ENCODE measurements around the gene FMNL2.
"Not testable (repeated sequence)": the region's sequence is repeated elsewhere in the genome, so short reads cannot be mapped to it uniquely, and the experiment has no call there.

The FMNL2 gene

GRCh38 chr2:152386266-152386665, 51.3 kb downstream of the FMNL2 start:
- TF ChIP-seq POLR2AphosphoS5 (IDR thresholded peaks at IDR 0.05; ENCODE audit: borderline replicate concordance, low read depth, low read length) (no peak), FOXP2 (optimal IDR thresholded peaks at IDR 0.05; ENCODE audit: control extremely low read depth, extremely low read length, insufficient read depth) (no peak), EZH2 (IDR thresholded peaks at IDR 0.05) (no peak)
- H3K36me3 ChIP-seq (ENCODE audit: insufficient read depth, low read length) = no peaks in the 10 kb centered on the region
- no peak overlapping the region for H3K4me3 ChIP-seq
- DNase-seq (ENCODE audit: low read depth, low spot score) = no peak
- no peaks in the 10 kb centered on the region for H3K9me3 ChIP-seq (ENCODE audit: low read depth, low read length)
- H3K27ac ChIP-seq = no peak overlapping the region
- H3K9ac ChIP-seq (ENCODE audit: insufficient read length) = no peak overlapping the region

GRCh38 chr2:152387041-152387440, 52.1 kb downstream of the FMNL2 start:
- TF ChIP-seq FOXP2 (optimal IDR thresholded peaks at IDR 0.05; ENCODE audit: control extremely low read depth, extremely low read length, insufficient read depth) (no peak), EZH2 (IDR thresholded peaks at IDR 0.05) (no peak), POLR2AphosphoS5 (IDR thresholded peaks at IDR 0.05; ENCODE audit: borderline replicate concordance, low read depth, low read length) (no peak)
- H3K9me3 ChIP-seq (ENCODE audit: low read depth, low read length) = no peaks in the 10 kb centered on the region
- no peak overlapping the region for H3K4me3 ChIP-seq
- no peak overlapping the region for H3K9ac ChIP-seq (ENCODE audit: insufficient read length)
- no peak for DNase-seq (ENCODE audit: low read depth, low spot score)
- no peak overlapping the region for H3K27ac ChIP-seq
- no peaks in the 10 kb centered on the region for H3K36me3 ChIP-seq (ENCODE audit: insufficient read depth, low read length)

GRCh38 chr2:152388269-152388668, 53.3 kb downstream of the FMNL2 start:
- H3K36me3 ChIP-seq (ENCODE audit: insufficient read depth, low read length); H3K9ac ChIP-seq (ENCODE audit: insufficient read length); H3K9me3 ChIP-seq (ENCODE audit: low read depth, low read length); DNase-seq (ENCODE audit: low read depth, low spot score); H3K4me3 ChIP-seq; H3K27ac ChIP-seq: not testable (repeated sequence)

- H3K4me3 ChIP-seq = no peak overlapping the region
- H3K9me3 ChIP-seq (ENCODE audit: low read depth, low read length) = no peaks in the 10 kb centered on the region
- H3K9ac ChIP-seq (ENCODE audit: insufficient read length) = no peak overlapping the region
- no peaks in the 10 kb centered on the region for H3K36me3 ChIP-seq (ENCODE audit: insufficient read depth, low read length)
- DNase-seq (ENCODE audit: low read depth, low spot score) = no peak
- TF ChIP-seq FOXP2 (optimal IDR thresholded peaks at IDR 0.05; ENCODE audit: control extremely low read depth, extremely low read length, insufficient read depth) (no peak), EZH2 (IDR thresholded peaks at IDR 0.05) (no peak), POLR2AphosphoS5 (IDR thresholded peaks at IDR 0.05; ENCODE audit: borderline replicate concordance, low read depth, low read length) (no peak)
- H3K27ac ChIP-seq = no peak overlapping the region
These were observed 54.5 kb downstream of the FMNL2 start for GRCh38 chr2:152389483-152389882.

GRCh38 chr2:152390837-152391236, 55.9 kb downstream of the FMNL2 start:
- no peak for DNase-seq (ENCODE audit: low read depth, low spot score)
- Histone ChIP-seq H3K36me3 (ENCODE audit: insufficient read depth, low read length) (no peaks in the 10 kb centered on the region), H3K27ac (no peak overlapping the region), H3K9ac (ENCODE audit: insufficient read length) (no peak overlapping the region), H3K9me3 (ENCODE audit: low read depth, low read length) (no peaks in the 10 kb centered on the region), H3K4me3 (no peak overlapping the region)
- TF ChIP-seq POLR2AphosphoS5 (IDR thresholded peaks at IDR 0.05; ENCODE audit: borderline replicate concordance, low read depth, low read length) (no peak), FOXP2 (optimal IDR thresholded peaks at IDR 0.05; ENCODE audit: control extremely low read depth, extremely low read length, insufficient read depth) (no peak), EZH2 (IDR thresholded peaks at IDR 0.05) (no peak)

- Histone ChIP-seq H3K9ac (ENCODE audit: insufficient read length) (no peak overlapping the region), H3K36me3 (ENCODE audit: insufficient read depth, low read length) (no peaks in the 10 kb centered on the region), H3K9me3 (ENCODE audit: low read depth, low read length) (no peaks in the 10 kb centered on the region), H3K4me3 (no peak overlapping the region), H3K27ac (no peak overlapping the region)
- TF ChIP-seq POLR2AphosphoS5 (IDR thresholded peaks at IDR 0.05; ENCODE audit: borderline replicate concordance, low read depth, low read length) (no peak), FOXP2 (optimal IDR thresholded peaks at IDR 0.05; ENCODE audit: control extremely low read depth, extremely low read length, insufficient read depth) (no peak), EZH2 (IDR thresholded peaks at IDR 0.05) (no peak)
- no peak for DNase-seq (ENCODE audit: low read depth, low spot score)
These were observed 56.3 kb downstream of the FMNL2 start for GRCh38 chr2:152391318-152391717.

- H3K9ac ChIP-seq (ENCODE audit: insufficient read length) = no peak overlapping the region
- no peak overlapping the region for H3K27ac ChIP-seq
These were observed 58.4 kb downstream of the FMNL2 start for GRCh38 chr2:152393377-152393776.

GRCh38 chr2:152394326-152394725, 59.4 kb downstream of the FMNL2 start:
- no peak overlapping the region for H3K27ac ChIP-seq
- H3K9ac ChIP-seq (ENCODE audit: insufficient read length) = no peak overlapping the region
- no peak overlapping the region for H3K4me3 ChIP-seq
- H3K36me3 ChIP-seq (ENCODE audit: insufficient read depth, low read length) = no peaks in the 10 kb centered on the region
- no peak for DNase-seq (ENCODE audit: low read depth, low spot score)
- no peak for TF ChIP-seq FOXP2 (optimal IDR thresholded peaks at IDR 0.05; ENCODE audit: control extremely low read depth, extremely low read length, insufficient read depth)
- no peak for TF ChIP-seq EZH2 (IDR thresholded peaks at IDR 0.05)
- no peak for TF ChIP-seq POLR2AphosphoS5 (IDR thresholded peaks at IDR 0.05; ENCODE audit: borderline replicate concordance, low read depth, low read length)
- no peaks in the 10 kb centered on the region for H3K9me3 ChIP-seq (ENCODE audit: low read depth, low read length)

More at GRCh38 chr2:152393377-152393776, 58.4 kb downstream of the FMNL2 start:
- DNase-seq (ENCODE audit: low read depth, low spot score) = no peak
- no peaks in the 10 kb centered on the region for H3K9me3 ChIP-seq (ENCODE audit: low read depth, low read length)
- TF ChIP-seq POLR2AphosphoS5 (IDR thresholded peaks at IDR 0.05; ENCODE audit: borderline replicate concordance, low read depth, low read length) (no peak), FOXP2 (optimal IDR thresholded peaks at IDR 0.05; ENCODE audit: control extremely low read depth, extremely low read length, insufficient read depth) (no peak), EZH2 (IDR thresholded peaks at IDR 0.05) (no peak)
- no peaks in the 10 kb centered on the region for H3K36me3 ChIP-seq (ENCODE audit: insufficient read depth, low read length)
- H3K4me3 ChIP-seq = no peak overlapping the region

GRCh38 chr2:152395103-152395502, 60.1 kb downstream of the FMNL2 start:
- Histone ChIP-seq H3K9me3 (ENCODE audit: low read depth, low read length) (no peaks in the 10 kb centered on the region), H3K4me3 (no peak overlapping the region), H3K36me3 (ENCODE audit: insufficient read depth, low read length) (no peaks in the 10 kb centered on the region), H3K9ac (ENCODE audit: insufficient read length) (no peak overlapping the region), H3K27ac (no peak overlapping the region)
- DNase-seq (ENCODE audit: low read depth, low spot score) = no peak
- TF ChIP-seq FOXP2 (optimal IDR thresholded peaks at IDR 0.05; ENCODE audit: control extremely low read depth, extremely low read length, insufficient read depth) (no peak), POLR2AphosphoS5 (IDR thresholded peaks at IDR 0.05; ENCODE audit: borderline replicate concordance, low read depth, low read length) (no peak), EZH2 (IDR thresholded peaks at IDR 0.05) (no peak)
